Measurements from ENCODE around the gene BTBD2.
"Not testable (repeated sequence)": the region's sequence is repeated elsewhere in the genome, so short reads cannot be mapped to it uniquely, and the experiment has no call there.

BTBD2 gene

GRCh38 chr19:2039089-2039958 is 23.8 kb upstream of the BTBD2 start:
- DNase-seq: no peak

GRCh38 chr19:2038284-2039088 is 23.0 kb upstream of the BTBD2 start:
- no peak for DNase-seq

GRCh38 chr19:2037651-2038255 is 22.2 kb upstream of the BTBD2 start:
- no peak for DNase-seq

GRCh38 chr19:2036424-2036823 is 20.9 kb upstream of the BTBD2 start:
- DNase-seq: no peak

GRCh38 chr19:2035590-2035991 is 20.1 kb upstream of the BTBD2 start:
- DNase-seq: no peak

GRCh38 chr19:2034729-2035589 is 19.4 kb upstream of the BTBD2 start:
- DNase-seq: peak in 1 of 3 experiments; percentile 11

- DNase-seq: not testable (repeated sequence)
These were observed 18.7 kb upstream of the BTBD2 start for GRCh38 chr19:2034253-2034652.

GRCh38 chr19:2033825-2034159 is 18.3 kb upstream of the BTBD2 start:
- DNase-seq: no peak

- no peak for DNase-seq
These were observed 17.8 kb upstream of the BTBD2 start for GRCh38 chr19:2033115-2033824.

- peak; percentile 79 to 89 (median 83) for DNase-seq
These were observed 16.9 kb upstream of the BTBD2 start for GRCh38 chr19:2032296-2032941.

- no peak for DNase-seq
These were observed 11.8 kb upstream of the BTBD2 start for GRCh38 chr19:2027361-2027760.

- no peak for DNase-seq
These were observed 11.3 kb upstream of the BTBD2 start for GRCh38 chr19:2026770-2027169.

GRCh38 chr19:2022289-2022688 is 6.8 kb upstream of the BTBD2 start:
- no peak for DNase-seq

GRCh38 chr19:2021453-2022140 is 6.1 kb upstream of the BTBD2 start:
- no peak for DNase-seq

GRCh38 chr19:2018752-2019151 is 3.2 kb upstream of the BTBD2 start:
- DNase-seq: no peak

- DNase-seq: peak; percentile 40 to 89 (median 73)
These were observed 710 bp upstream of the BTBD2 start for GRCh38 chr19:2016041-2016807.

- DNase-seq: peak in 2 of 3 experiments; percentile 55 to 68
These were observed 545 bp downstream of the BTBD2 start for GRCh38 chr19:2014731-2015607.

- no peak for DNase-seq
These were observed 1.4 kb downstream of the BTBD2 start for GRCh38 chr19:2014131-2014571.

- peak in 1 of 3 experiments; percentile 10 for DNase-seq
These were observed 1.9 kb downstream of the BTBD2 start for GRCh38 chr19:2013683-2013961.

All from NCI-H1417 (cell line).